ENCODE measurements around the gene CD28. TPM values are rescaled to one million over a fixed set of nuclear protein-coding genes. Genes with fewer than 3 reads are reported as not detected.

Gene CD28
- total and polyA plus RNA-seq, 2 donors (not counting 3 experiments of a cell fraction or from before 2014, with no cell fraction given): 0.15 TPM; not detected in 1

- FAIRE-seq (no peak), DNase-seq (ENCODE audit: low read depth, low spot score) (no peak)
- intact Hi-C loops (cut with micrococcal nuclease): no loop called here
- Histone ChIP-seq H2AFZ (ENCODE audit: low read depth, low read length) (no peak overlapping the region), H3K4me3 (replicated peaks in 1 of 3; ENCODE audit: insufficient read depth in 1 of 3, low read depth in 1 of 3, low read length in 3 of 3) (no peak overlapping the region), H3K4me1 (ENCODE audit: control insufficient read depth, extremely low read depth, insufficient read depth, low read length) (peaks cover 10% of the 10 kb centered on the region), H3K36me3 (ENCODE audit: control insufficient read depth in 2 of 2, extremely low read depth in 1 of 2, insufficient read depth in 2 of 2, low read length in 2 of 2) (no peaks in the 10 kb centered on the region), H3K9me3 (replicated peaks; ENCODE audit: control insufficient read depth, insufficient read depth, low read length) (no peaks in the 10 kb centered on the region), H3K27ac (ENCODE audit: insufficient read depth, low read depth, low read length) (no peak overlapping the region), H3K4me2 (ENCODE audit: insufficient read depth, low read length) (no peak overlapping the region), H4K20me1 (replicated peaks; ENCODE audit: control insufficient read depth, extremely low read depth, insufficient read depth, low read length) (no peaks in the 10 kb centered on the region), H3K79me2 (ENCODE audit: control insufficient read depth, insufficient read depth, low read length) (no peaks in the 10 kb centered on the region), H3K9me1 (replicated peaks; ENCODE audit: control insufficient read depth, extremely low read depth, insufficient read depth, low read length) (no peaks in the 10 kb centered on the region), H3K9ac (replicated peaks; ENCODE audit: extremely low read depth, insufficient read depth, low read length) (no peak overlapping the region), H3K27me3 (ENCODE audit: control insufficient read depth in 2 of 2, insufficient read depth in 2 of 2, low read length in 2 of 2) (no peaks in the 10 kb centered on the region)
- dilution Hi-C loops (cut with MboI; ENCODE audit: extremely low pct_ligation_motif_present, low sequenced_read_pairs): no loop called here
- TF ChIP-seq MYC (IDR thresholded peaks at IDR 0.05; ENCODE audit: low read depth, low read length): no peak
- no peak for TF ChIP-seq JUN (IDR thresholded peaks at IDR 0.05; ENCODE audit: borderline replicate concordance, insufficient read depth, insufficient read length, low read depth)
- TF ChIP-seq FOS (IDR thresholded peaks at IDR 0.05; ENCODE audit: borderline replicate concordance, insufficient read depth, low read length): no peak
- TF ChIP-seq POLR2A (IDR thresholded peaks at IDR 0.05; ENCODE audit: low read depth, low read length): no peak
- TF ChIP-seq EZH2 (IDR thresholded peaks at IDR 0.05; ENCODE audit: borderline replicate concordance, low read depth, low read length, severe bottlenecking): no peak
- no peak for TF ChIP-seq POLR2AphosphoS5 (IDR thresholded peaks at IDR 0.05; ENCODE audit: insufficient read depth, low read depth, low read length)
- no peak for TF ChIP-seq CTCF (IDR thresholded peaks at IDR 0.05; ENCODE audit: extremely low read depth in 1 of 2, insufficient read depth in 1 of 2, low read depth in 1 of 2, low read length in 2 of 2)
- no peak for TF ChIP-seq GATA2 (IDR thresholded peaks at IDR 0.05; ENCODE audit: insufficient read depth, insufficient read length, low read depth, low read length)
- TF ChIP-seq MAX (IDR thresholded peaks at IDR 0.05; ENCODE audit: insufficient read depth, insufficient read length): no peak
- BruUV-seq (replicated peaks): no TSS peak
- ChIA-PET POLR2A (no interaction called here), CTCF (no interaction called here)
Observed at GRCh38 chr2:203722411-203722810, 16.0 kb downstream of the CD28 start.
